Endothelial cell of umbilical vein (primary cell): Measurements from ENCODE around the gene AGRP.

Source experiments
- EZH2 ChIP-seq: IDR thresholded peaks from 2 replicates; pipeline ENCODE4 v1.6.1; 2012; ENCODE audit warnings: borderline replicate concordance, low read depth, mild to moderate bottlenecking, moderate library complexity, low read length, inconsistent platforms; ENCODE audit not compliant: severe bottlenecking
- FOS ChIP-seq: IDR thresholded peaks from 2 replicates; pipeline ENCODE4 v1.6.1; 2011; ENCODE audit warnings: mild to moderate bottlenecking, low read length, moderate library complexity, borderline replicate concordance; ENCODE audit not compliant: insufficient read depth
- POLR2AphosphoS5 ChIP-seq: IDR thresholded peaks from 2 replicates; pipeline ENCODE4 v1.6.1; 2012; ENCODE audit warnings: low read depth, mild to moderate bottlenecking, control low read depth, low read length, moderate library complexity; ENCODE audit not compliant: insufficient read depth
- TF ChIP-seq, protein P1 (sequence below), 2 donors: IDR thresholded peaks; 1 replicate in 1 of 2; 2 replicates in 1 of 2; pipeline ENCODE4 v1.5.1; 2011; ENCODE audit warnings: low read length in 2 of 2, mild to moderate bottlenecking in 2 of 2, moderate library complexity in 2 of 2, control low read depth in 1 of 2, inconsistent platforms in 1 of 2, low read depth in 1 of 2; ENCODE audit not compliant: insufficient read depth in 1 of 2; ENCODE audit errors: extremely low read depth in 1 of 2

- TF ChIP-seq POLR2AphosphoS5 (no peak), EZH2 (no peak), FOS (no peak)
- TF ChIP-seq, protein P1, sequence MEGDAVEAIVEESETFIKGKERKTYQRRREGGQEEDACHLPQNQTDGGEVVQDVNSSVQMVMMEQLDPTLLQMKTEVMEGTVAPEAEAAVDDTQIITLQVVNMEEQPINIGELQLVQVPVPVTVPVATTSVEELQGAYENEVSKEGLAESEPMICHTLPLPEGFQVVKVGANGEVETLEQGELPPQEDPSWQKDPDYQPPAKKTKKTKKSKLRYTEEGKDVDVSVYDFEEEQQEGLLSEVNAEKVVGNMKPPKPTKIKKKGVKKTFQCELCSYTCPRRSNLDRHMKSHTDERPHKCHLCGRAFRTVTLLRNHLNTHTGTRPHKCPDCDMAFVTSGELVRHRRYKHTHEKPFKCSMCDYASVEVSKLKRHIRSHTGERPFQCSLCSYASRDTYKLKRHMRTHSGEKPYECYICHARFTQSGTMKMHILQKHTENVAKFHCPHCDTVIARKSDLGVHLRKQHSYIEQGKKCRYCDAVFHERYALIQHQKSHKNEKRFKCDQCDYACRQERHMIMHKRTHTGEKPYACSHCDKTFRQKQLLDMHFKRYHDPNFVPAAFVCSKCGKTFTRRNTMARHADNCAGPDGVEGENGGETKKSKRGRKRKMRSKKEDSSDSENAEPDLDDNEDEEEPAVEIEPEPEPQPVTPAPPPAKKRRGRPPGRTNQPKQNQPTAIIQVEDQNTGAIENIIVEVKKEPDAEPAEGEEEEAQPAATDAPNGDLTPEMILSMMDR (IDR thresholded peaks at IDR 0.05; ENCODE audit: extremely low read depth in 1 of 2, insufficient read depth in 1 of 2, low read depth in 1 of 2, low read length in 2 of 2) = no peak
Measured at GRCh38 chr16:67517661-67518423, 34.5 kb upstream of the AGRP start.
